Medulla oblongata (tissue), 1 donor: ENCODE data around the gene ADGRG1.
A peak's percentile ranks its signal among the peaks of the same experiment; 100 is the strongest.
"Not testable (repeated sequence)": the region's sequence is repeated elsewhere in the genome, so short reads cannot be mapped to it uniquely, and the experiment has no call there.

Experiments used
- DNase-seq: peaks from one replicate; pipeline ENCODE4 v3.0.0-alpha.2; 2015; ENCODE audit errors: extremely low spot score

Gene ADGRG1

DNA sequence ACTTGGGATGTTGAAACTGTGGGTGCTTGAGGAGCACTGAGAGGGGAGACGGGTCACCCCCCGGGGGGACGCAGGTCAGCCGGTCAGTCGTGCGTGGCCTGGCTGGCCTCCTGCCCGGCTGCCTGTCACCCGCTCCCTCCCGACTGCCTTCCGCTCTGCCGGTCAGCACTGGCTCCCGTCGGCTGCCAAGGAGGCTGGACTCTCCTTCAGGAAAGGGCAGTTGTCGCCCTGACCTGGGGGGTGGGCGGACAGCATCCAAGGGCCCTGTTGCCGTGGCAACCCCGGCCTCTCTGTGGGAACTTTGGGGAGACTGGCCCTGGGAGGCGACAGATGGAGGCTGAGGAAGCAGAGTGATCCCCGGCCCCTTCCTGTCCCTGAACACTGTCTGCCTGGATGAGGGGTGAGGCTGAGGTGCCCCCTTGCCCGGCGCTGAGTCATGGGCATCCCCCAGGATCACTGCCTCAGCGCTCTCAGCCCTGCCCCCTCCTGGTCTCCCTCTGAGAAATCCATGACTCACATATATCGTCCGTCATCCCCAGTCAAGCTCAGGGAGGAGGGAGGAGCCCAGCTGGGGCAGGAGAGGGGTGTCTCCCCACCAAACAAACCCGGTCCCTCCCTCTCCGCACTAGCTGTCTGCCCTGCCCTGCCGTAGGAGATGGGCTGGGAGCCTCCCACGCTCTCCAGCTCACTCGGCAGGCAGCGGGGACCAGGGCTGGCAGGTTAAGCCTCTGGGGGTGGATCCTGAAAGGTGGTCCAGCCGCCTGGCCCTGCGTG lies at the start of gene ADGRG1:
TSS of gene ADGRG1 (plus strand) at position 623 of the 774 bp plus-strand sequence. CDS start 21,658 bp downstream, outside the sequence.
- peak; percentile 92 for DNase-seq

DNA sequence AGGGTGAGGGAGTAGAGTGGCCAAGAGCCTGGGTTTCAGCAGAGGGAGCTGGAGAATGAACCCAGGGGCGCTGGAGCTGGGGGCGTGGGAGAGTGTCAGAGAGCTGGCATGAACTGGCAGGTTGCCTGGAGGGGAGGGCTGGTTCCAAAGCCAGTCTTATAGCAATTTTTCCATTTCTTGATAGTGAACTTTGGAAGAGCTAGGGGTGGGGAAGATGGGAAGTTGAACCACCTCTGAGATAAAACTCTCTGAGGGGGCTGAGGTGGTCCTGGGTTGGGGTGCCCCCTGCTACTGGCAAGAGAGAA lies 49.1 kb upstream of the ADGRG1 start:
- DNase-seq, result no peak

DNA sequence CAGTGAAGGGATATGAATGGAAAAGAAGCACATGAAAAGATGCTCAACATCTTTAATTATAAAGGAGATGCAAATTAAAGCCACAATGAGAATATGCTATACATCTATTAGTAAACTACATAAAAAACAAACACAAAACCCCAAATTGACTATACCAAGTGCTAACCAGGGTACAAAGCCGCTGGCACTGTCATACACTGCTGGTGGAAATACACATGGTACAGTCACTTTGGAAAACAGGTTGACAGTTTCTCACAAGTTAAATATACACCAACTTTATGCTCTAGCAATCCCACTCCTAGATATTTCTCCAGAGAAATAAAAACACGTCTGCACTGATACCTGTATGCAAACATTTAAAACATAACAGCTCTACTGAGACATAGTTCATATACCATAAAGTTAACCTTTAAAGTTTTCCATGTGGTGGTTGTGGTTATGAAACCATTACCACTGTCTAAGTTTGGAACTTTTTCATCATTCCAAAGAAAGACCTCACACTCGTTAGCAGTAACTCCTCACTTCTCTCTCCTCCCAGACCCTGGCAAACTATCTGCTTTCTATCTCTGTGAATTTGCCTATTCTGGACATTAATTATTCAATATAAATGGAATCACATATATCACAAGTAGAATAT lies 43.3 kb upstream of the ADGRG1 start:
- no peak for DNase-seq

DNA sequence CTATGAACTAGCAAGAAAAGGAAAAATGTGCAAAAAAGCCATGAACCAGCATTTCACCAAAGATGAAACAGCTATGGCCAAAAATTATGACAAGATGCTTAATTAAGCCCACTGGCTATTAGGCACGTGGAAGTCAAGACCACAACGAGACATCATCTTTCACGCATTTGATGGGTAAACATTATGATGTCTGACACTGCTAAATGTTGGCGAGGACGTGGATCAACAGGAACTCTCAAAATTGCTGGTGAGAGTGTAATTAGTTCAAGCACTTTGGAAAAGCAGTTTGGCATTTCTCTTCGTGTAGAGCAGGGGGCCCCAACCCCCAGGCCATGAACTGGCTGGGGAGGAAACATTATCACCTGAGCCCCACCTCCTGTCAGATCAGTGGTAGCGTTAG lies 39.6 kb upstream of the ADGRG1 start:
- DNase-seq, result no peak

DNA sequence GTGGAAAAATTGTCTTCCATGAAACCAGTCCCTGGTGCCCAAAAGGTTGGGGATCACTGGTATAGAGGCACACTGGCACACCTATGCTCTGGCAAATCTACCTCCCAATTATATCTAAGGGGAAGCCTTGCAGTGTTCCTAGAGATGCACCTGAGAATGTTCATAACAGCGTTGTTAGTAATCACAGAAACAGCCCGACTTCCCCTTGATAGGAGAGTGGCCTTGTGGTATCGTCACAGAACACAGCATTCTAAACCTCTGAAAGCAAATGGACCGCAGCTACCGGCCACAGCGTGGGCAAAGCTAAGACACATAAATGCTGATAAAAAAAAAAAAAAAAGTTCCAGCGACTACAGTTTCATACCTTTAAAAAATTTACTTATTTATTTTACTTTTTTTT lies 39.1 kb upstream of the ADGRG1 start:
- no peak for DNase-seq

DNA sequence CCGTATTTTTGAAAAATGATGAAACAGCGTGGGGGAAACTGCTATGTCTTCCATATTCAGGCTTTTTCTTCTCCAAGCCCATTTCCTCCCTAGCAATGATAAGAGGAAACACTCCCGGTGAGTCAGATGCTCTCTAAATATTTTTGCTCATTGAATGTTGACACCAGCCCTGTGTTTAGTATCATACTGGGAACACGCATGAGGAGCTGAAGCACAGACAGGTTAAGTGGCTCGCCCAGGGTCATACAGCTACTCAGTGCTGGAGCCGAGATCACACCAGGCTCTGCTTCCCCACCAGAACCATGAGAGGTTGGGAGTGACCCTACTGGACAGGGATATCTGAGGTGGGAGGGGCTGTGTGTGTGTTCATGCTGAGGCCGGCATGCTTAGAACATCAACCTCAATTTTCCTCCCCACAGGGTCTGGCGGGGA lies 37.8 kb upstream of the ADGRG1 start:
- DNase-seq, result no peak

DNA sequence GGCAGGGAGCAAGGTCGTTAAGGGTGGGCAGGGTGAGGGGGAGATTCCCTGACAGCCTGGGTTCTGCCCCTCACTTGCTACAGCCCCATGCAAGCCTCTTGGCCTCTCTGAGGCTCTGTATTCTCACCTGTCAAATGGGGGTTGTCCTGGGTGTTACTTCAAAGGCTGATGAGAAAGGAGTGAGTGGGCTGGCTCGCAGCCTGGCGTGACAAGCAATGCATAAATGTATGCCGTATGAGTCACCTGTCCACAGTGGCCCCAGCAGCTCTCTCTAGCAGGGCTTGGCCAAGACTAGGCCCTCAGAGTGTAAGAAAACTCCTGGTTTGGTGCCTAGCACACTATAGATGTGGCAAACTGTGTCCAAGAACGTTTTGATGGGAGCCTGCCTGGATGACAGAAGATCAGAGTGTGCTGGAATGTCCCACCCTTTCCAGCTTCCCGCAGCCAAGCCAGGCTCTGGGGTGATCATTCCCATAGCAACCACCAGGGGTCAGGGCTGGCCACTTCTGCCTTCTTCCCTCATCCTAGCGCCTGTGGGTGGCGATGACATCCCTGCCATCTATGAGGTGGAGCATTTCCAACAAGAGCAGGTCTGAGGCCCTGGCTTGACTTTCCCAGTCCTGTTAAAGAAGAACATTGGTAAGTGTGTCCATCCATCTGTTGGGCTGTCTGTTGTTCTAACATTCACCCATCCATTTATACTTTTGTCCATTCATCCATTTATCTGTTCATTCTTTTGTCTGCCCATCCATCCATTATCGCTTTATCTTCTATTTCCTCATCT lies 37.2 kb upstream of the ADGRG1 start:
- DNase-seq, result peak; percentile 87

DNA sequence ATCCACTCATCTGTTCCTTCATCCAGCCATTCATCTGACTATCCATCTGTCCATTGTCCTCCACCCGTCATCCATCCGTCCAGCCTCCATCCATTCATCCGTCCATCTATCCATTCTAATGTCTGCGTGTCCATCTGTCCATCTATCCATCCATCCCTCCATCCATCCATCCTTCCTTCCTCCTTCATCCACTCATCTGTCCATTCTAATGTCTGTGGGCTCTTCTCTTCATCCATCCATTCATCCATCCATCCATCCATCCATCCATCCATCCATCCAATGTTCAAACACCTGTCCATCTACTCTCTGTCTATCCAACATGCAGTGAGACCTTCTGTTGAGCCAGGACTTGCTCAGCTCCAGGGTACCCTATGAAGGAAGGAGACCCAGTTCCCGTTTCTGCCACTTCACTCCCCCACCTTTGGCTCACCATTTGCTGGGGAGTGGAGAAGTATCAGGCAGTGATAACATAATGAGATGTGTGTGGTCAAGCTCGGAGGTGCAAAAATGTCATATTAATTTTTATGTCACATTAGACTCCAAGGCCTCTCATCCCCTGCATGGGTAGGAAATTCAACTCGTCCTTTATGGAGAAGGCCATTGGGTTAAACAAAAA lies 36.5 kb upstream of the ADGRG1 start:
- no peak for DNase-seq

DNA sequence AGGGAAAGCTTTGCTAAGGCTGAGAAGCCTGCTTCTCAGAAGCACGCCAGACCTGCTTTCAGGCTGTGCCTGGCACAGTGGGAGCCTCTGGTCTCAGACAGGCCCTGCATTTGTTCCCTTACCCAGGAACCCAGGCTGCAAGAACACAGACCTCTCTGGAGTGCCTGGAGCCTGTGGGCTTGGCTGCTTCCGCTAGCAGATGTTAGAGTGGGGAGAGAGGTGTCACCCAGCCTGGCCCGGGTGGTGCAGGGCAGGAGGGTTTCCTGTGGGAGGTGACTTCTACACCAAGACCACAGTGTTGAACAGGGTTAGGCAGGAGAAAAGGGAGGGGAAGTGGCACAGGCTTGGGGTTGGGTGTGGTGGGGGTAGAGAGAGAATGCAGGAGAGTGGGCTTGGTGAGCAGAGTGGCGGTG lies 35.8 kb upstream of the ADGRG1 start:
- no peak for DNase-seq

DNA sequence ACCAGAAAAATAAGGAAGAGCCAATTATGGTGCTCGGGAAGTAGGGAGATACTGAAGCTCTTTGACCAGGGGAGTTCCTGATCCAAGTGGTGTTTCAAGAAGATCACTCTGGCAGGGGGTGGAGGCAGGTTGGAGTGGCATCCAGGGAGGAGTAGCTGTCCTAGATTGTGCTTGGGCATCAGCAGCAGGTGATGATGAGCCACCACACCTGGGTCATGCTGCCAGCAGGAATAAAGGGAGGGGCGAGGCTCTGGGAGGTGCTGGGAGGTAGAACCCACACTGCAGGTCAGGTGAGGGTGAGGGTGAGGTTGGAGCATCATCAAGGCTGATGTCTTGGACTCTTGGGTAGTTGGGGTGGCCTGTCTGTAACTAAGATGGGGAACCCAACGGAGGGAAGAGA lies 35.4 kb upstream of the ADGRG1 start:
- DNase-seq, result no peak

DNA sequence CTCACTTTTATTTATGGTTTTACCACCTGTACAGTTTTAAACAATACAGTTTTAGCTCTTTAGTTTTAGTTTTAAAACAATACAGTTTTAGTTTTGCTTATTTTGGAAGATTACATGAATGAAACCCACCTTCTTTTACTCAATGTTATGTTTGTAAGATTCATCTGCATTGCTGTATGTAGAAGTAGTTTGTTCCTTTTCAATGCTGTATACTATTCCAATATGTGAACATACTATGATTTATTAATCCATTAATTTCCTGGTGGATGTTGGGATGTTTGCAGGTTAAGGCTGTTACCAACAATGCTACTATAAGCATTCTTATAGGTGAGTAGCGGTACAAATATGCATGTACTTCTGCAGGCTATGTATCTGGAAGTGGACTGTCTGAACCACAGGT lies 34.4 kb upstream of the ADGRG1 start:
- DNase-seq, result no peak

DNA sequence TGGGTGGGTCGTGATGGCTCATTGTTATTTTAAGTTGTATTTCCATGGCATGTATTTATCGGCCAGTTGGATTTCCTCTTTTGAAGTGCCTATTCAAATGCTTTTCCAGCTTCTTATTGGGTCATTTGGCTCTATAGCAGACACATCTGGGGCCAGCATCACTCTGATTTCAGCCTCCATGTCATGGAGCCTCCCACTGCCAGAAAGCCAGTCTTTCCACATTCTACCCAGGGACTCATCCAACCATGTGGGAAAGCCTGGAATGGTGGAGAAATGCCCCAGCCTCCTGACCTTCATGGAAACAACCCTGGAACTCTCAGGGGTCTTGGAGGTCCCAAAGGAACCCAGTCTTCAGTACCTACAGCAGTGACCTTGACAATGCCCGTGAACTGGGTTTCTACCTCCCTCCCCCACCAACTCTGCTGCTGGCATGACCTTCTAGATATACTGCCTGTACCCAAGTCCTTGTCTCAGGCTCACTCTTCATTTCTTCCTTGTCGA lies 33.8 kb upstream of the ADGRG1 start:
- no peak for DNase-seq

DNA sequence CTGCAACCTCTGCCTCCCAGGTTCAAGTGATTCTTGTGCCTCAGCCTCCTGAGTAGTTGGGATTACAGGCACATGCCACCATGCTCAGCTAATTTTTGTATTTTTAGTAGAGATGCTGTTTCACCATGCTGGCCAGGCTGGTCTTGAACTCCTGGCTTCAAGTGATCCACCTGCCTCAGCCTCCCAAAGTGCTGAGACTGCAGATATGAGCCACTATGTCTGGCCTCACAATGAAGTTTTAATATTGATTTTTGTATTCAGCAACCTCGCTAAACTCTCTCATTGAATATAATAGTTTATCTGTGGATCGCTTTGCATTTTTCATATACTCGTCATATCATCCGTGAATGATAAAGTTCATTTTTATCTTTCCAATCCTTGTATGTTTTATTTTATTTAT lies 32.2 kb upstream of the ADGRG1 start:
- DNase-seq, result not testable (repeated sequence)

DNA sequence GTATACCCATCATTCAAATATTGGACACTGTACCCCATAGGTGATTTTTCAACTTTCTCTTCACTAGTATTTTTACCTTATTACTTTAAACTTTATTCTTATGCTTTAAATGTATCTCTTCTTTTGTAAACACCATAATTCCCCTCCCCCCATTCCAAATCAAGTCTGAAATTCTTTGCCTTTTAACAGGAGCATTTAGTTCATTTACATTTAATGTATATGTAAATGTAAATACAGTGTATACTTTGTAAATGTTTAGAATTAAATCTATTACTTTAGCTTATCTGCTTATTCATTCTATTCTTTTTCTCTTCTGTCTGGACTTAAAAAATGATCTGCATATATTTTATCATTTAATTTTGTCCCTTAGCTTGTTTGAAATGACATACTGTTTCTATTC lies 30.0 kb upstream of the ADGRG1 start:
- no peak for DNase-seq

DNA sequence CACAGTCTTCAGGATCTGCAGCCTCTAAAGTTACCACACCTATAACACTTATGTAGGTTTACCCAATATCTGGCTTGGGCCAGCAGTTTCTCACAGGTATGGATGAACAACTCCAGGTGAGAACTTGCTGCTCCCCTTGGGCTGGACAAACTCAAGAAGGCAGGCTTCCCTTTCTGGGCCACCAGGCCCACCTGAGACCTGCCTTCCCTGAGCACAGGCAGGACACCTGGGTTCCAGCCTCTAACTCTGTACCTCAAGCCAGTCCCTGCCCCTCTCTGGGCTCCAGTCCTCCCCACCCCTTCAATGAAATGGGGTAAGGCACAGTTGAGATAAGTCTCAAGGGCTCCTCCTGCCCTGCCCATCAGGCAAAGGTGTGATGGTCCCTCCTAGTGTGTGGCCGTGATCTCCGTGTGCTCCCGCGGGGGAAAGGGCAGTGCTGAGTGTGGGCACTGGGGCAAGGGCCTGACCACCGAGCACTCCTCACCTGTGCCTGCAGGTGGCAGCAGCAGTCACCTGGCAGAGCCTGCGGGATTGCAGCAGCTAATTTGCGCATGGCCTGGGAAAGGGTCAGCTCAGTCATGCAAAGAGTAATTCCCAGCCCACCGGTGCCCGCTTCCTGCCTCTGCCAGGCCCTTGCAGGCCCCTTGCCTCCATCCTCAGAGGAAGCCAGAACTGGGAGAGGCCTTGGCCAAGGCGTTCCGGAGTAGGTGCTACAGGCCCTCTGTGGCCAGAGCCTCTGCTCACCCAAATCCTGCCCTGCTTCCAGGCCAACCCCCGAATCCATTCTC lies 28.2 kb upstream of the ADGRG1 start:
- DNase-seq, result peak; percentile 44

DNA sequence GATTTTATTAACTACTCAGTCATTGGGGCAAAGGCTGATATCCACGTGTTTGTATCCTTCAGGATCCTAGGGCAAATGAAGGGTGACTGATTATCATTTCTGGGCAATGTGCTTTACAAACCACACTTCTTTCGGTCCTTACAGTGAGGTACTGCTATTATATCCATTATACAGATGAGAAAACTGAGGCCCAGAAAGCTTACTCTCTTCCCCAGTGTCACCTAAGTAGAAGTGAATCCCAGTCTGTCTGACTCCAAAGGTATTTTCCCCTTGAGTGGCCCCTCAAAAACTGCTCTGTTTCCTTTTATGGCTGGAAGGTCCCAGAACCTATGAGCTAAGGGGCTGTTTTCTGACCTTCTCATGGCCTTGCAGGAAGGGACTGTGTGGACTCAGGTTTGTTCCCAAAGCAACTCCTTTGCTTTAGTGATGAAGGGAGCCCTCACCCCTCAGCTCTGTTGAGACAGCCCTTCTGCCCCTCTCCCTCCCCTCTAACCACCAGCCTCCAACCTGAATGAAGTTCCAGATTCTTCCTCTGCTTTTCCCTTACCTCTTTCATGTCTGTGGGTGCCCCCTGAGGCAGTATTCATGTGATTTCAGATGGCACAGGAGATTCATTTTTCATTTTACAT lies 27.4 kb upstream of the ADGRG1 start:
- no peak for DNase-seq

DNA sequence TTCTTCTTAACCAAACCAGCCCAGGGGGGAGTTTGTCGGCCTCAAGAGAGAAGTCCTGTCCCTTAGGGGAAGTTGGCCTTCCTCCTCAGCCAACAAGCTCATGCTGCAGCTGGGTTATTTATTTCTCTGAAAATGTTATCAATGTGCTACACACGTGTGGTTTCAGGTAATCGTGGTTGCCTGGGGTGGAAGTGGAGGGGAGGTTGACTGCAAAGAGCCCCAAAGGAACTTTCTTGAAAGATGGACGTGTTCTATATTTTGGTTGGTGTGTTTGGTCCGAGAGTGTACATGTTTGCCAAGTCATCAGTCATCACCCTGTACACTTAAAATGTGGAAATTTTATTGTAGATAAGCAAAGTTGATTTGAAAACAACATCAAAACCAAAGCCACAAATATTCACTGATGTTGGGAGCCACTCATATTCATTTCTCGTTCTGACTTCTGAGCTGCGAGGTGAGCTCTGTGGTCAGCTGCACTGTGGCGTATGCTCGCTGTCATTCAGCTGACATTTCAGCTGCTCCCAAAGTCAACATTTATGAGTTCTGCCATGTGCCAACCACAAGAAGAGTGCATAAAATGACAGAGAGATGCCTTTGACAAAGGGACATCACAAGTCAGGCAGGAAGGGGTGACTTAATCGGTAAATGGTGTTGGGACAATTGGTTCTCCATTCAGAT lies 26.5 kb upstream of the ADGRG1 start:
- DNase-seq, result no peak

DNA sequence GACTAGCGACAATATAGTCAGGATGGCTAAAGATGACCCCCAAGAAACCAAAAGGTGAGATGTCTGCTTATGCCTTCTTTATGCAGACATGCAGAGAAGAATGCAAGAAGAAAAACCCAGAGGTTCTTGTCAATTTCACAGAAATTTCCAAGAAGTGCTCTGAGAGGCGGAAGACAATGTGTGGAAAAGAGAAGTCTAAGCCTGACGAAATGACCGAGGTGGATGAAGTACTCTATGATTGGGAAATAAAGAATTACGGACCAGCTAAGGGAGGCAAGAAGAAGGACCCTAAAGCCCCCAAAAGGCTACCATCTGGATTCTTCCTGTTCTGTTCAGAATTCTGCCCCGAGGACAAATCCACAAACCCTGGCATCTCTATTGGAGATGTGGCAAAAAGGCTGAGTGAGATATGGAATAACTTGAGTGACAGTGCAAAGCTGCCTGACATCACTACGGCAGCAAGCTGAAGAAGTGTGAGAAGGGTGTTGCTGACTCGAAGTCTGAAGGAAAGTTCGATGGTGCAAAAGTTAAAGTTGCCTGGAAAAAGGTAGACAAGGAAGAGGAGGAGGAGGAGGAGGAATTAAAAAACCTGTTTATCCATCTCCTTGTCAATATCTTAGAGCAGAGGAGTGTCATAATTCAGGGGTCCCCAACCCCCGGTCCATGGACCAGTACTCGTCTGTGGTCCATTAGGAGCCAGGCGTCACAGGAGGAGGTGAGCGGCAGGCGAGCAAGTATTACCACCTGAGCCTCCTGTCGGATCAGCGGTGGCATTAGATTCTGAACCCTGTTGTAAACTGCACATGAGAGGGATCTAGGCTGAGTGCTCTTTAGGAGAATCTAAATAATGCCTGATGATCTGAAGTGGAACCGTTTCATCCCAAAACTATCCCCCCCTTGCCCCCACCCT lies 25.1 kb upstream of the ADGRG1 start:
- DNase-seq, result no peak

DNA sequence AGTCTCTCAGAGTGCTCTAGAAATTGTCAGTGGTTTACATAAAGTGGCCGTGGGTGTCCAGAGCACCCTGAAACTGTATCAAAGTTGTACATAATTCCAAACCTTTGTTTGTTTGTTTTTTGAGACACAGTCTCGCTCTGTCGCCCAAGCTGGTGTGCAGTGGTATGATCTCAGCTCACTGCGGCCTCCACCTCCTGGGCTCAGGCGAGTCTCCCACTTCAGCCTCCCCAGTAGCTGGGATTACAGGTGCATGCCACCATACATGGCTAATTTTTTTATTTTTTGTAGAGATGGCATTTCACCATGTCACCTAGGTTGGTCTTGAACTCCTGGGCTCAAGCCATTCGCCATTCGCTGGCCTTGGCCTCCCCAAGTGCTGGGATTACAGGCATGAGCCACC lies 24.3 kb upstream of the ADGRG1 start:
- DNase-seq, result no peak
